Measurements from ENCODE around the gene DLK2. TPM values are rescaled to one million over a fixed set of nuclear protein-coding genes. Genes with fewer than 3 reads are reported as not detected.
"Not testable (repeated sequence)": the region's sequence is repeated elsewhere in the genome, so short reads cannot be mapped to it uniquely, and the experiment has no call there.

Gene DLK2
- total RNA-seq, 2 experiments from 2014 or later, result 1.0 to 1.1 TPM

GRCh38 chr6:43499028-43499815 is 43.9 kb upstream of the DLK2 start:
- no peak for TF ChIP-seq CTCF (IDR thresholded peaks at IDR 0.05)
- no peak overlapping the region for H3K27ac Mint-ChIP-seq
- ChIA-PET POLR2A (interaction anchor here (0.9 to 1.2 kb wide), 3 partner anchors 9 to 11 kb away, joined by 3 to 4 read pairs (median 3); partner anchors contain the start of gene LRRC73), CTCF (interaction anchor here (0.9 to 10.4 kb wide), 2 partner anchors 7 to 8 kb away, joined by 3 to 78 read pairs; no protein-coding TSS in a partner anchor)
- intact Hi-C loops (cut with micrococcal nuclease), result no loop called here
- peaks cover 24% of the 10 kb centered on the region for H3K36me3 Mint-ChIP-seq (ENCODE audit: low read depth)
- H3K27me3 Mint-ChIP-seq, result no peaks in the 10 kb centered on the region
- H3K4me1 Mint-ChIP-seq (ENCODE audit: low read depth), result peaks cover 8% of the 10 kb centered on the region
- no peak overlapping the region for H3K4me3 Mint-ChIP-seq
- DNase-seq, result no peak
- ATAC-seq, result no peak
- no peaks in the 10 kb centered on the region for H3K9me3 Mint-ChIP-seq

GRCh38 chr6:43498291-43498690 is 42.9 kb upstream of the DLK2 start:
- H3K9me3 Mint-ChIP-seq; DNase-seq; H3K4me3 Mint-ChIP-seq; ATAC-seq; H3K27ac Mint-ChIP-seq; H3K27me3 Mint-ChIP-seq; intact Hi-C loops (cut with micrococcal nuclease): not testable (repeated sequence)
- Mint-ChIP-seq H3K36me3 (ENCODE audit: low read depth) (peaks cover 16% of the 10 kb centered on the region), H3K4me1 (ENCODE audit: low read depth) (peaks cover 16% of the 10 kb centered on the region)
- POLR2A ChIA-PET, result interaction anchor here (0.7 to 1.2 kb wide), 2 partner anchors 12 to 63 kb away, joined by 3 read pairs; partner anchors contain the start of gene LRRC73
- CTCF ChIA-PET, result interaction anchor here (1.2 to 10.4 kb wide), 2 partner anchors 8 to 11 kb away, joined by 3 to 78 read pairs; no protein-coding TSS in a partner anchor

GRCh38 chr6:43497689-43498088 is 42.3 kb upstream of the DLK2 start:
- H3K27ac Mint-ChIP-seq, result no peak overlapping the region
- H3K27me3 Mint-ChIP-seq, result no peaks in the 10 kb centered on the region
- no peak for DNase-seq
- no peaks in the 10 kb centered on the region for H3K9me3 Mint-ChIP-seq
- CTCF ChIA-PET, result interaction anchor here (1.2 to 10.4 kb wide), 2 partner anchors 9 to 11 kb away, joined by 3 to 78 read pairs; no protein-coding TSS in a partner anchor
- H3K4me3 Mint-ChIP-seq, result no peak overlapping the region
- peaks cover 19% of the 10 kb centered on the region for H3K4me1 Mint-ChIP-seq (ENCODE audit: low read depth)
- H3K36me3 Mint-ChIP-seq (ENCODE audit: low read depth), result peaks cover 14% of the 10 kb centered on the region
- POLR2A ChIA-PET, result interaction anchor here (0.7 to 1.2 kb wide), 2 partner anchors 12 to 62 kb away, joined by 3 read pairs; partner anchors contain the start of gene LRRC73
- intact Hi-C loops (cut with micrococcal nuclease), result no loop called here
- no peak for ATAC-seq
- TF ChIP-seq CTCF (IDR thresholded peaks at IDR 0.05), result no peak

- POLR2A ChIA-PET, result no interaction called here
These were observed 41.7 kb upstream of the DLK2 start for GRCh38 chr6:43497129-43497396.

More at GRCh38 chr6:43497129-43497396, 41.7 kb upstream of the DLK2 start:
- H3K36me3 Mint-ChIP-seq (ENCODE audit: low read depth), result peaks cover 12% of the 10 kb centered on the region
- H3K27me3 Mint-ChIP-seq, result no peaks in the 10 kb centered on the region
- intact Hi-C loops (cut with micrococcal nuclease), result no loop called here
- no peak overlapping the region for H3K4me3 Mint-ChIP-seq
- H3K27ac Mint-ChIP-seq, result no peak overlapping the region
- no peak for ATAC-seq
- CTCF ChIA-PET, result interaction anchor here (0.9 to 10.4 kb wide), 4 partner anchors 9 to 267 kb away, joined by 3 to 78 read pairs (median 4); partner anchors contain the start of gene DLK2
- H3K9me3 Mint-ChIP-seq, result no peaks in the 10 kb centered on the region
- no peak for DNase-seq
- peaks cover 19% of the 10 kb centered on the region for H3K4me1 Mint-ChIP-seq (ENCODE audit: low read depth)
- no peak for TF ChIP-seq CTCF (IDR thresholded peaks at IDR 0.05)

All from activated CD8-positive, alpha-beta T cell treated with anti-CD3 and anti-CD28 coated beads for 36 hours (primary cell).